ENCODE results near the gene FAM209A. TPM values are rescaled to one million over a fixed set of nuclear protein-coding genes. Genes with fewer than 3 reads are reported as not detected.

The FAM209A gene
- total and polyA plus RNA-seq, 10 of the 15 experiments (the other 5 are each of a cell fraction or from before 2014, with no cell fraction given): 0.11 to 0.51 (median 0.32) TPM; not detected in 4

DNA sequence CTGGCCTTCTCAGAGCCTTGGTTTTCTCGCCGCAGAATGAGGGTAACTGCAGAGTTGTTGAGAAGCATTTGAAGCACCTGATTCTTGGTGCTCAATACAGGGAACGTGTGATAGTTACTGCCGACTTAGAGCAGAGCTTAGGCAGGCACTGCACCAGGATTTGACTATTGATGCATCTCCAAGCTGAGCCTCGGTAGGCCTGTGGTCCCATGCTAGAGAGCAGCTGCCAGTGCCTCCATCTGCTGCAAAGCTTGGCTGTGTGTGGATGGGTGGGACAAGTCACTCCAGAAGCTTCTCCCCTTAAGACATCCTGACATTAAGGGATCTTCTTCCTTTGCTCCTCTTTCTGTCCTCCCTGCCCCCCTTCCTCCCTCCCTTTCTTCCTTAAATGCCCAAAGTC, 49.4 kb downstream of the FAM209A start:
- Histone ChIP-seq H3K36me3 (ENCODE audit: control insufficient read depth in 2 of 2, insufficient read depth in 2 of 2, low read length in 1 of 2) (no peaks in the 10 kb centered on the region), H3K9ac (ENCODE audit: control insufficient read depth, insufficient read depth, low read length) (no peak overlapping the region), H2AFZ (ENCODE audit: control insufficient read depth, low read depth, low read length) (no peak overlapping the region), H3K4me3 (no peak overlapping the region), H3K4me2 (ENCODE audit: control insufficient read depth, insufficient read depth) (no peak overlapping the region), H3K4me1 (ENCODE audit: control insufficient read depth, insufficient read depth, low read length) (no peaks in the 10 kb centered on the region), H4K20me1 (ENCODE audit: control insufficient read depth, insufficient read depth) (no peaks in the 10 kb centered on the region), H3K27ac (ENCODE audit: control insufficient read depth, insufficient read depth) (no peak overlapping the region), H3K27me3 (replicated peaks in 1 of 2; ENCODE audit: control insufficient read depth in 2 of 2, insufficient read depth in 2 of 2, low read length in 1 of 2) (no peaks in the 10 kb centered on the region; a peak in 2 of 4 replicates), H3K79me2 (ENCODE audit: control insufficient read depth, insufficient read depth, low read length) (no peaks in the 10 kb centered on the region), H3K9me3 (replicated peaks; ENCODE audit: control insufficient read depth, insufficient read depth, low read length) (no peaks in the 10 kb centered on the region)
- ChIA-PET CTCF (interaction anchor here (3.2 kb wide), 1 partner anchor 23 kb away, joined by 14 read pairs; no protein-coding TSS in a partner anchor), SMC1A (ENCODE audit: uncharacterized antibody, unreplicated experiment) (interaction anchor here (1.1 to 3.1 kb wide), 2 partner anchors 23 to 148 kb away, joined by 3 to 12 read pairs; no protein-coding TSS in a partner anchor), RAD21 (ENCODE audit: unreplicated experiment) (no interaction called here), POLR2A (no interaction called here)
- TF ChIP-seq SIN3A (IDR thresholded peaks at IDR 0.05; ENCODE audit: low read depth, low read length) (no peak), ZNF384 (IDR thresholded peaks at IDR 0.05; ENCODE audit: borderline replicate concordance, low read depth, low read length) (no peak), RBBP5 (conservative IDR thresholded peaks at IDR 0.05) (no peak), RAD51 (IDR thresholded peaks at IDR 0.05) (no peak), PAX5 (IDR thresholded peaks at IDR 0.05; ENCODE audit: borderline replicate concordance, low read depth, low read length) (no peak), RCOR1 (conservative IDR thresholded peaks at IDR 0.05; ENCODE audit: low read depth, low read length) (no peak), JUNB (IDR thresholded peaks at IDR 0.05) (no peak), NR2F1 (conservative IDR thresholded peaks at IDR 0.05) (no peak), POLR2AphosphoS5 (IDR thresholded peaks at IDR 0.05; ENCODE audit: low read length) (no peak)
- TF ChIP-seq, protein P1, sequence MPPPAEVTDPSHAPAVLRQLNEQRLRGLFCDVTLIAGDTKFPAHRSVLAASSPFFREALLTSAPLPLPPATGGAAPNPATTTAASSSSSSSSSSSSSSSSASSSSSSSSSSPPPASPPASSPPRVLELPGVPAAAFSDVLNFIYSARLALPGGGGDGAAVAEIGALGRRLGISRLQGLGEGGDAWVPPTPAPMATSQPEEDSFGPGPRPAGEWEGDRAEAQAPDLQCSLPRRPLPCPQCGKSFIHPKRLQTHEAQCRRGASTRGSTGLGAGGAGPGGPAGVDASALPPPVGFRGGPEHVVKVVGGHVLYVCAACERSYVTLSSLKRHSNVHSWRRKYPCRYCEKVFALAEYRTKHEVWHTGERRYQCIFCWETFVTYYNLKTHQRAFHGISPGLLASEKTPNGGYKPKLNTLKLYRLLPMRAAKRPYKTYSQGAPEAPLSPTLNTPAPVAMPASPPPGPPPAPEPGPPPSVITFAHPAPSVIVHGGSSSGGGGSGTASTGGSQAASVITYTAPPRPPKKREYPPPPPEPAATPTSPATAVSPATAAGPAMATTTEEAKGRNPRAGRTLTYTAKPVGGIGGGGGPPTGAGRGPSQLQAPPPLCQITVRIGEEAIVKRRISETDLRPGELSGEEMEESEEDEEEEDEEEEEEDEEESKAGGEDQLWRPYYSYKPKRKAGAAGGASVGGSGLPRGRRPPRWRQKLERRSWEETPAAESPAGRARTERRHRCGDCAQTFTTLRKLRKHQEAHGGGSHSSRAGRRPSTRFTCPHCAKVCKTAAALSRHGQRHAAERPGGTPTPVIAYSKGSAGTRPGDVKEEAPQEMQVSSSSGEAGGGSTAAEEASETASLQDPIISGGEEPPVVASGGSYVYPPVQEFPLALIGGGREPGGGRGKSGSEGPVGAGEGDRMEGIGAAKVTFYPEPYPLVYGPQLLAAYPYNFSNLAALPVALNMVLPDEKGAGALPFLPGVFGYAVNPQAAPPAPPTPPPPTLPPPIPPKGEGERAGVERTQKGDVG (CRISPR knock-in tag; IDR thresholded peaks at IDR 0.05): no peak
- TF ChIP-seq, protein P2, sequence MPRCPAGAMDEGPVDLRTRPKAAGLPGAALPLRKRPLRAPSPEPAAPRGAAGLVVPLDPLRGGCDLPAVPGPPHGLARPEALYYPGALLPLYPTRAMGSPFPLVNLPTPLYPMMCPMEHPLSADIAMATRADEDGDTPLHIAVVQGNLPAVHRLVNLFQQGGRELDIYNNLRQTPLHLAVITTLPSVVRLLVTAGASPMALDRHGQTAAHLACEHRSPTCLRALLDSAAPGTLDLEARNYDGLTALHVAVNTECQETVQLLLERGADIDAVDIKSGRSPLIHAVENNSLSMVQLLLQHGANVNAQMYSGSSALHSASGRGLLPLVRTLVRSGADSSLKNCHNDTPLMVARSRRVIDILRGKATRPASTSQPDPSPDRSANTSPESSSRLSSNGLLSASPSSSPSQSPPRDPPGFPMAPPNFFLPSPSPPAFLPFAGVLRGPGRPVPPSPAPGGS (IDR thresholded peaks at IDR 0.05; ENCODE audit: borderline replicate concordance, insufficient read depth, low read depth, low read length, poor library complexity, severe bottlenecking): no peak
- in situ Hi-C loops (cut with MboI) (no loop called here), intact Hi-C loops (cut with micrococcal nuclease; ENCODE audit: unreplicated experiment) (no loop called here)
- ATAC-seq: no peak
- no TSS peak for BruUV-seq (replicated peaks)
- WGBS (ENCODE audit: insufficient coverage, insufficient replicate concordance, low lambda C conversion rate, missing lambda C conversion rate): 57% methylated on average over 5 of the region's 5 CpGs
- no peak for DNase-seq (ENCODE audit: low read depth, low spot score)
- no peak for FAIRE-seq
